Activated naive CD4-positive, alpha-beta T cell treated with anti-CD3 and anti-CD28 coated beads, Interleukin-2, amount 50 U/mL, for 24 hours (primary cell): ENCODE results near the gene RNF112.
"Not testable (repeated sequence)": the region's sequence is repeated elsewhere in the genome, so short reads cannot be mapped to it uniquely, and the experiment has no call there.

Experiments
- H3K27ac Mint-ChIP-seq: one replicate; pipeline ENCODE4 v1.8.0; 2021; ENCODE audit warnings: mild to moderate bottlenecking, mixed read lengths
- H3K27me3 Mint-ChIP-seq: one replicate; pipeline ENCODE4 v1.8.0; 2021; ENCODE audit warnings: mixed read lengths
- H3K36me3 Mint-ChIP-seq: one replicate; pipeline ENCODE4 v1.8.0; 2021; ENCODE audit warnings: mixed read lengths
- H3K4me1 Mint-ChIP-seq: one replicate; pipeline ENCODE4 v1.8.0; 2021; ENCODE audit warnings: mixed read lengths
- H3K4me3 Mint-ChIP-seq: one replicate; pipeline ENCODE4 v1.8.0; 2021; ENCODE audit warnings: mild to moderate bottlenecking, mixed read lengths
- H3K9me3 Mint-ChIP-seq: one replicate; pipeline ENCODE4 v1.8.0; 2021; ENCODE audit warnings: mixed read lengths

RNF112 gene

DNA sequence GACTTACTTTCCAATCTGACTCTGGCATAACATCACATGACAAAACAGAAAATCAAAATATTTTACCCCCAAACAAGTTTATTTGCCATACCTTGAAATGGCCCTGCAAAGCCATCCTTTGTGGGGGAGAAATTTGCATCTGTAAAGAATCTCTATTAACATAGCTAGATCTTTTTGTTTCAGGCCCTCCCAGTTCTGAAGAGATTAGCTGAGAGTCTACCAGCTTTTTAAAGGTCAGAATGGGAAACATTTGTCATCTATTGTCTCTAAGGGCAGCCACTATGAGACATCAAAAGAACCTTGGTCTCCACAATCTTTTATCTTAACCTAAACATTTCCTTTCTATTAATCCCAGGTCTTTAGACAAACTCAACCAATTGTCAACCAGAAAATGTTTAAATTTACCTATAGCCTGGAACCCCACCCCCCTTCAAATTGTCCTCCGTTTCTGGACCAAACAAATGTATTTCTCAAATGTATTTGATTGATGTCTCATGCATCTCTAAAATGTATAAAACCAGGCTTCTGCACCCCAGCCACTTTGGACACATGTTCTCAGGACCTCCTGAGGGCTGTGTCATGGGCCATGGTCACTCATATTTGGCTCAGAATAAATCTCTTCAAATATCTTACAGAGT lies 48.1 kb downstream of the RNF112 start:
- Mint-ChIP-seq H3K4me1 (peaks cover 48% of the 10 kb centered on the region), H3K27ac (peak overlapping the region; percentile 13)
- not testable (repeated sequence) for H3K27me3 Mint-ChIP-seq, H3K9me3 Mint-ChIP-seq, H3K4me3 Mint-ChIP-seq, H3K36me3 Mint-ChIP-seq

DNA sequence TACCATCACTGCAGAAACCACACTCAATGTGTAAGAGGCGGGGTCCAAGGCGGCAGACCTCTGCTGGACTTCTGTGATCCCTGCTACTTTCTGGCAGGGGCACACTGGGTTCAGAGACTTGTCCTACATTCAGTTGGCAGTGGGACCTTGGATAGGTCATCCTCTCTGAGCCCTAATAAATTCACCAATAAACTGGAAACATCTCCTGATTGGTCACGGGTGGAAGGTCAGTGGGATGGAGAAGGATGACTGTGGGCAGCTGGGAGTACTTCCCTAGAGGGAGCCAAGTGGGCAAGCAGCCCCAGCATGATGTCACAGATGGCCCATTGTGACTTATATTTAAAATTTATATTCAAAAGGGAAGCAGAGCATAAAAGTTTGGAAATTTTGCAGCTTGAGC lies 49.7 kb downstream of the RNF112 start:
- H3K27ac Mint-ChIP-seq: no peak overlapping the region
- H3K4me3 Mint-ChIP-seq: no peak overlapping the region
- H3K9me3 Mint-ChIP-seq: no peaks in the 10 kb centered on the region
- H3K27me3 Mint-ChIP-seq: no peaks in the 10 kb centered on the region
- no peaks in the 10 kb centered on the region for H3K36me3 Mint-ChIP-seq
- H3K4me1 Mint-ChIP-seq: peaks cover 55% of the 10 kb centered on the region

DNA sequence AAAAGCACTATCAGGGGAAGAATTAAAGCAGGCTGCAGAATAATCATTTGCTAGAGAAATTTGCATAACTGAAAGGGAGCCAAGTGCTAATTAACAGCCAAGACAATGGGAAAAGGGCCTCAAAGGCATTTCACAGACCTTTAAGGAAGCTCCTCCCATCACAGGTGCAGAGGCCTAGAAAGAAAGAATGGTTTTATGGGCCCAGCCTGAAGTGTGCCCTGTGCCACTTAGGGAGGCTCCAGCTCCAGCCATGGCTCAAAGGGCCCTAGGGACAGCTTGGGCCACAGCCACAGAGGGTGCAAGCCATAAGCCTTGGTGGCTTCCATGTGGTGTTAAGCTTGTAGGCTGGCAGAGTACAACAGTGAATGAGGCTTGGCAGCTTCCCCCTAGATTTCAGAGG lies 50.1 kb downstream of the RNF112 start:
- Mint-ChIP-seq H3K9me3 (no peaks in the 10 kb centered on the region), H3K27ac (no peak overlapping the region), H3K4me1 (peaks cover 55% of the 10 kb centered on the region), H3K27me3 (no peaks in the 10 kb centered on the region), H3K36me3 (no peaks in the 10 kb centered on the region), H3K4me3 (no peak overlapping the region)

- H3K4me1 Mint-ChIP-seq: peaks cover 54% of the 10 kb centered on the region
- no peaks in the 10 kb centered on the region for H3K27me3 Mint-ChIP-seq
- H3K9me3 Mint-ChIP-seq: no peaks in the 10 kb centered on the region
- no peaks in the 10 kb centered on the region for H3K36me3 Mint-ChIP-seq
- H3K4me3 Mint-ChIP-seq: no peak overlapping the region
- H3K27ac Mint-ChIP-seq: no peak overlapping the region
Observed at GRCh38 chr17:19461681-19462080, 50.6 kb downstream of the RNF112 start.

DNA sequence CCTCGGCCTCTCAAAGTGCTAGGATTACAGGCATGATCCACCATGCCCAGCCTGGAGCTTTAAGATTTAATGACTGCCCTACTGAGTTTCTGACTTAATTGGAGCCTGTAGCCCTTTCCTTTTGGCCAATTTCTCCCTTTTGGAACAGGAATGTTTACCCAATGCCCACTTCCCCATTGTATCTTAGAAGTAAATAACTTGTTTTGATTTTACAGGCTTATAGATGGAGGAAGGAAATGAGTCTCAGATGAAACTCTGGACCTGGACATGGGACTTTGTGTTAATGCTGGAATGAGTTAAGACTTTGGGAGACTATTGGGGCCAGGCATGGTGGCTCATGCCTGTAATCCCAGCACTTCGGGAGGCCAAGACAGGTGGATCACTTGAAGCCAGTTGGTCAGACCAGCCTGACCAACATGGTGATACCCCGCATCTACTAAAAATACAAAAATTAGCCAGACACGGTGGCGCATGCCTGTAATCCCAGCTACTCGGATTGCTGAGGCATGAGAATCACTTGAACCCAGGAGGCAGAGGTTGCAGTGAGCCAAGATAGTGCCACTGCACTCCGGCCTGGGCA lies 51.5 kb downstream of the RNF112 start:
- not testable (repeated sequence) for H3K9me3 Mint-ChIP-seq, H3K36me3 Mint-ChIP-seq, H3K27me3 Mint-ChIP-seq
- H3K27ac Mint-ChIP-seq: peak overlapping the region; percentile 68
- peaks cover 48% of the 10 kb centered on the region for H3K4me1 Mint-ChIP-seq
- H3K4me3 Mint-ChIP-seq: peak overlapping the region; percentile 48

DNA sequence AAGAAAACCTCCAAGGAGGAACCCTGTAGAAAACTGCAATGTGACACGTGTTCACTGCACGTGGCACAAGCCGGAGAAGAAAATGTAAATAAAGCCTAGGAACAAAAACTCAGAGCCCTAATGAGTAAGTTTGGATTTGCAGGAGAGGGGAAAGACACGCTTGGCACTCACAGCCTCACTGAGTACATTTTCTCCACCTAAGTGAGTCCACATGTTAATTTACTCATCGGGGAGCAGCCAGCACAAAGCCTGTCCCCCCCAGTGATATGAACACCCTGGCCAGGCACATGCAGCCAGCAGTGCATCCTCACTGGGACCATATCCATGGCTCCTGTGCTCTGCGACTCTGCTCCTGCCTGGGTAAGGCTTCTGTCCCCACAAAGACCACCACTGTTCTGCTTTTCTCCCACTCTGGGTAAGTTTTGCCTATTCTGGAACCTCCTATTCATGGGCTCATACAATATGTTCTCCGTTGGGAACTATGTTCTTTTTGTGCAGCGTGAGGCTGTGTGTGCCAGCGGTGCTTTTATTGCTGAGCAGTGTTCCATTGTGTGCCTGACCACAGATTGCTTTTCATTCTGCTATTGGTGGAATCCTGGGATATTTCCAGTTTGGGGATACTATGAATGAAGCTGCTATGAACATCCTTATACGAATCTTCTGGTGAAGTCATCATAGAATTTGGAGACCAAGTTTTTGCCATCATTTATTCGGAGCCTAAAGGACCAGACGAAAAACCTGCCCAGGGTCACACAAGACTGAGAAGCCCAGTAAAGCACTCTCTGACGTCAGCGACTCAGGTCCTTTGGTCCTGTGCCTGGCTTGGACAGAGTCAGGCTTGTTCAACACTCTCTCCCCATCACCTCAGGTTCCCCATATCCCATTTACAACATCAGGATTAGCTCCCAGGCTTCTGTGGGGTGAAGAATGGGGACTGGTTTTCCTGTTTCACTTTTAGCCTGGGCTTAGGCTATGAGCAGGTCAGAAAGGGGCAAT lies 53.3 kb downstream of the RNF112 start:
- Mint-ChIP-seq H3K27ac (peak overlapping the region; percentile 65), H3K27me3 (no peaks in the 10 kb centered on the region), H3K36me3 (no peaks in the 10 kb centered on the region), H3K9me3 (no peaks in the 10 kb centered on the region), H3K4me3 (no peak overlapping the region), H3K4me1 (peaks cover 42% of the 10 kb centered on the region)
